ACHN (cell line): ENCODE measurements around the gene RABL6.
"Not testable (repeated sequence)": the region's sequence is repeated elsewhere in the genome, so short reads cannot be mapped to it uniquely, and the experiment has no call there.

ENCODE experiments used
- DNase-seq: peaks from one replicate; pipeline ENCODE4 v3.0.0-alpha.2; 2015
- in situ Hi-C: cut with HindIII; loops from 2 replicates; pipeline ENCODE4 v1.10.0; 2017; ENCODE audit warnings: low sequenced_read_pairs, low pct_ligation_motif_present, low pct_unique_long_range_greater_than_20kb

The RABL6 gene

GRCh38 chr9:136773386-136774044, 34.2 kb upstream of the RABL6 start:
- no peak for DNase-seq
- in situ Hi-C loops, result no loop called here

DNA sequence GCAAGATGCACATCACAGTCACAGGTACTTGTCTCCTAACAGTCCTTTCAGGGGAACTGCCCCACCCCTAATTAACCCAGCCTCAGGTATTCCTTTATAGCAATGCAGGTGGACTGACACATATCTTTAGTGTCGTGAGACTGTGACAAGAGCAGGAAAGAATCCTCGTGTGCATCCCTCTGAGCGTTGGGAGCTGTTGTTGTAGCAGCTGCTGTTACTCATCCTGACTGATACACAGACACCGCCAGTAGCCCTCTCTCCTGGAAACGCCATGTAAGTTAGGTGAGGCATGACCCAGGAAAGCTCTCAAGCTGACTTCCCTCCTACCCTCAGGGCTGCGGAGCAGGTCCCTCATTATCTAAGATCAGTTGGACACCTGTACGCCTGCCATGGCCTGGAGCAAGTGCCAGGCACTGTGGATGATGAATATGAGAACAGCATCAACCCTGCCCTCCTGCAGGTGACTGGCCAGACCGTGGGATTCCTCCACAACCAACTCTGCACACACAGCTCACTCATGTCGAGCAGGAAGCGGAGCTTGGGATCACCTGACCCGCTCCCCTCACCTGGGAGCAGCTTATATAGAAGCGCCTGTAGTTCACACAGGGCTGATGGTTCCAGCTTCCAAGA, 33.2 kb upstream of the RABL6 start:
- in situ Hi-C loops, result no loop called here

DNA sequence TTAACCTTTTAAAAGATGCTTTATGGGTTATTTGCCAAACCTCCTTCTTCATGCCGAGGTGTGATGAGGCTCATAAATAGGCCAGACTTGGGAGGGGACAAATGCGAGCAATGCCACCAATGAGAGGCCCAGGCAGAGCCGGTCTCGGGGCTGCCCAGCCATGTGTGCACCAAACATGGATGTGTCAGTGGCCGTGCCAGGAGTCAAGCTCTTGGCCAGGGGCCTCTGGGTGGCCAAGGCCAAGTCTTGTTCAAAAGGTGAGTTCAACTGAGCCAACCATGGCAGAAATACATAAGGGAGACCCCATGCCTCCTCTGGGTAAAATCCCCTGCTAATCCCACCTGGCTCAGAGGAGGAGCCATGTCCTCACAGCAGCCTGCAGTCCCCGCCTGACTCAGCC, 32.6 kb upstream of the RABL6 start:
- in situ Hi-C loops, result no loop called here
- no peak for DNase-seq

More for the DNA sequence above, 33.2 kb upstream of the RABL6 start:
- no peak for DNase-seq

- in situ Hi-C loops, result no loop called here
- DNase-seq, result no peak
These were observed 30.8 kb upstream of the RABL6 start for GRCh38 chr9:136776947-136777346.

DNA sequence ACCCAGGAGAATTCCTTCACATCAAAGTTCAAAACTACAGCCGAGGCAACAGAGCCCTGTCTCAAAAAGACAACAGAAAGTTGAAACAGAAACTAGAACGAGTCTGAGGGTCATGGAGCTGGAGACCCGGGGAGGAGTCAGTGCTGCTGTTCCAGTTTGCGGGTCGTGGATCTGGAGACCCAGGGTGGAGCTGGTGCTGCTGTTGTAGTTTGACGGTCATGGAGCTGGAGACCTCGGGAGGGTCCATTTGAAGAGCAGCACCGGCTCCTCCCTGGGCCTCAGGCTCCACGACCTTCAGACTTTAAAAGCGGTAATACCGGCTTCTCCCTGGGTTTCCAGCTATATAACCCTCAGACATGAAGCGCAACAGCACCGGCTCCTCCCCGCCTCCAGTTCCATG, 30.4 kb upstream of the RABL6 start:
- in situ Hi-C loops, result no loop called here
- no peak for DNase-seq

DNA sequence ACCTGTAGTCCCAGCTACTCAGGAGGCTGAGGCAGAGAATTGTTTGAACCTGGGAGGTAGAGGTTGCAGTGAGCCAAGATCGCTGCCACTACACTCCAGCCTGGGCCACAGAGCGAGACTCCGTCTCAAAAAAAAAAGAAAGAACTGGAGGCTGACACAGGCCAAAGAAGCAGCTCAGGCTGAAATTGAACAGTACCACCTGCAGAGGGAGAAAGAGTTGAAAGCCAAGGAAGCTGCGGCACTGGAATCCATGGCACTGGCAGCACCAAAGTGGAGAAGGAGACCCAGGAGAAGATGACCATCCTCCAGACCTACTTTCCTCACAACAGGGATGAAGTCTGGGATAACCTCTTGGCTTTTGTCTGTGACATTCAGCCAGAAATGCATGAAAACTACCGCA, 27.9 kb upstream of the RABL6 start:
- in situ Hi-C loops, result no loop called here
- no peak for DNase-seq

- DNase-seq, result no peak
- in situ Hi-C loops, result no loop called here
These were observed 25.3 kb upstream of the RABL6 start for GRCh38 chr9:136782452-136782851.

- peak; percentile 42 for DNase-seq
- in situ Hi-C loops, result no loop called here
These were observed 23.3 kb upstream of the RABL6 start for GRCh38 chr9:136784249-136784996.

GRCh38 chr9:136784997-136785361, 22.8 kb upstream of the RABL6 start:
- in situ Hi-C loops, result no loop called here

GRCh38 chr9:136785565-136786355, 22.0 kb upstream of the RABL6 start:
- DNase-seq, in situ Hi-C loops: not testable (repeated sequence)

More at GRCh38 chr9:136784997-136785361, 22.8 kb upstream of the RABL6 start:
- no peak for DNase-seq

GRCh38 chr9:136786451-136786850, 21.3 kb upstream of the RABL6 start:
- in situ Hi-C loops, result no loop called here
- no peak for DNase-seq

DNA sequence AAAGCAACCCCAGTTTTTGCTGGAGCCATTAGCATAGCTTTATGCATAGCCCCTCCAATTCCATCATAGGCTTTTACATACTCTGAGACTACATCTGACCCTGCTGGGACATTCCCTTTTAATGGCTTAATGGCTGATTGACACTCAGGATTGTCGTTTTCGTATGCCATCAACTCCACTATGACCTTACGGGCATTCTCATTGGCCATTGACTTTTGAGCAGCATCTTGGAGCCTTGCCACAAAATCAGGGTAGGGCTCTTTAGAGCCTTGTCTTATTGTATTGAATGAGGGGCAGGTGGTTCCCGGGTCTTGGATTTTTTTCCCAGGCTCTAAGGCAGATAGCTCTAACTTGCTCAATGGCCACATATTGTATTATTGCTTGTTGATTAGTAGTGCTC, 20.8 kb upstream of the RABL6 start:
- in situ Hi-C loops, DNase-seq: not testable (repeated sequence)

DNA sequence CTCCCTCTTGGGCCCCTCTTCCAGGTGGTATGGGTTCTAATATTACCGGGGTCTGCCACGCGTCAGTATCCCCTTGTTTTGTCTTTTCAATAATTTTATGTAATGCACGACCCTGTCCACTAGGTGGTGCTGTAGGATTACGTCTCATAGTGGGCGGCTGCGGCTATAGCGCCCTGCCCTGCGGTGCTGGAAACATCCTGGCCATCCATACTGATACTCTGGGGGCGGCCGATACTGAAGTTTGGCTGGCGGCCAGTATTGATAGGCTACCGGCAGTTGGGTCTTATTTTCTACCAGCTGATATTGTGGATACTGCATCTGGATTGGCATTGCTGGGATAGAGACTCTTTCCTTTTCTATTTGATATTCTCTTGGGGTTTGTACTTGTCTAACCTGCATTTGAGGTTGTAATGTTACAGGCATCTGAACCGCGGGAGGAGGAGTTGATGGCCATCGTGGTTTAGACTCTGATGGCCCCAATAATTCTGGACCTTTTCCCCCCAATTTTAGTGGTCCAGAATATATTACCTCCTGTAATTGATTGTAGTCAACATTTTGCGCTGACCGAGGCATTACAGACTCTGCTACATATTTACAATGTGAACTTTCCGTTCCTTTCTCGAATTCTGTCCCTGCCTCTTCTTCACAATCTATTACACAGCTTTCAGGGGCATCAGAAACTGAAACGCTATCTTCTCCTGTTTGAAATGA, 19.9 kb upstream of the RABL6 start:
- in situ Hi-C loops, result no loop called here
- peak; percentile 55 for DNase-seq

DNA sequence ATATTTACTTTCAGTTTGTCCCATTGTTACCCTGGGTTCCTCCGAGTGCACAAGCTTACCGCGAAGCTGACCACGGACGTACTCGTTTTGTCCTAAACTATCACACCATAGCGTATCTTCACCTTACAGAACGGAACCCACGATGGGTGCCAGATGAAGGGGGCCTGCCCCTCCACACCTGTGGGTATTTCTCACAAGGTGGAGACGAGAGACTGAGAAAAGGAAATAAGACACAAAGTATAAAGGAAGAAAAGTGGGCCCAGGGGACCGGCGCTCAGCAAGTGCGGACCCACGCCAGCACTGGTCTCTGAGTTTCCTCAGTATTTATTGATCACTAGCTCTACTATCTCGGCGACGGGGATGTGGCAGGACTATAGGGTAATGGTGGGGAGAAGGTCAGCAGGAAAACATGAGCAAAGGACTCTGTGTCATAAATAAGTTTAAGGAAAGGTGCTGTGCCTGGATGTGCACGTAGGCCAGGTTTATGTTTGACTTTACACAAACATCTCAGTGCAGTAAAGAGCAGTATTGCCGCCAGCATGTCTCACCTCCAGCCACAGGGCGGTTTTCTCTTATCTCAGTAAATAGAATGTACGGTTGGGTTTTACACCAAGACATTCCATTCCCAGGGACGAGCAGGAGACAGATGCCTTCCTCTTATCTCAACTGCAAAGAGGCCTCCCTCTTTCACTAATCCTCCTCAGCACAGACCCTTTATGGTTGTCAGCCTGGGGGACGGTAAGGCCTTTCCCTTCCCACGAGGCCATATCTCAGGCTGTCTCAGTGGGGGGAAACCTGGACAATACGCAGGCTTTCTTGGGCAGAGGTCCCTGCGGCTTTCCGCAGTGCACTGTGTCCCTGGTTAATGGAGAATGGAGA, 18.9 kb upstream of the RABL6 start:
- in situ Hi-C loops, result not testable (repeated sequence)

DNA sequence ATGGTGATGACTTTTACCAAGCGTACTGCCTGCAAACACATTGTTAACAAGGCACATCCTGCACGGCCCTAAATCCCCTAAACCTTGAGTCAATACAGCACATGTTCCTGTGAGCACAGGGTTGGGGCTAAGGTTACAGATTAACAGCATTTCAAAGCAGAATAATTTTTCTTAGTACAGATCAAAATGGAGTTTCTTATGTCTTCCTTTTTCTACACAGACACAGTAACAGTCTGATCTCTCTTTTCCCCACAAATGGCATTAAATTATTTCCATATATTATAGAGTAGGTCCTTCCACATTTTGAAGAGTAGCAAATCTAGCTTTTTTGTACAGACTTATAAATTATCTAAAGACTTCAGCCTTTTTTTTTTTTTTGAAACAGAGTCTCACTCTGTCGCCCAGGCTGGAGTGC, 18.2 kb upstream of the RABL6 start:
- in situ Hi-C loops, result no loop called here
- DNase-seq, result no peak

More for the DNA sequence above, 18.9 kb upstream of the RABL6 start:
- DNase-seq, result not testable (repeated sequence)

GRCh38 chr9:136790640-136791515, 16.9 kb upstream of the RABL6 start, which contains the start of gene TMEM141:
Gene TMEM141 (plus strand): TSS chr9:136791344. CDS start chr9:136791371, 27 bp downstream.
- peak; percentile 97 for DNase-seq
- in situ Hi-C loops, result no loop called here
